Cardiac fibroblast (primary cell): ENCODE results near the gene CST6.

ENCODE experiments used
- DNase-seq, 2 donors: peaks; one replicate each; pipeline versions ENCODE4 v3.0.0 to v3.0.0-alpha.2; 2010; ENCODE audit warnings: low read depth in 2 of 2
- H3K4me3 ChIP-seq, 2 donors: replicated peaks in 1 of 2; 1 replicate in 1 of 2; 2 replicates in 1 of 2; pipeline ENCODE4 v1.5.1; 2011; ENCODE audit warnings: low read depth in 2 of 2, low read length in 2 of 2, mild to moderate bottlenecking in 2 of 2, moderate library complexity in 1 of 2
- TF ChIP-seq, protein P1 (sequence below): IDR thresholded peaks from one replicate; pipeline ENCODE4 v1.5.1; 2011; ENCODE audit warnings: low read depth, mild to moderate bottlenecking, low read length, inconsistent platforms

CST6 gene

GRCh38 chr11:65988791-65989592 lies 22.8 kb upstream of the CST6 start:
- TF ChIP-seq, protein P1, sequence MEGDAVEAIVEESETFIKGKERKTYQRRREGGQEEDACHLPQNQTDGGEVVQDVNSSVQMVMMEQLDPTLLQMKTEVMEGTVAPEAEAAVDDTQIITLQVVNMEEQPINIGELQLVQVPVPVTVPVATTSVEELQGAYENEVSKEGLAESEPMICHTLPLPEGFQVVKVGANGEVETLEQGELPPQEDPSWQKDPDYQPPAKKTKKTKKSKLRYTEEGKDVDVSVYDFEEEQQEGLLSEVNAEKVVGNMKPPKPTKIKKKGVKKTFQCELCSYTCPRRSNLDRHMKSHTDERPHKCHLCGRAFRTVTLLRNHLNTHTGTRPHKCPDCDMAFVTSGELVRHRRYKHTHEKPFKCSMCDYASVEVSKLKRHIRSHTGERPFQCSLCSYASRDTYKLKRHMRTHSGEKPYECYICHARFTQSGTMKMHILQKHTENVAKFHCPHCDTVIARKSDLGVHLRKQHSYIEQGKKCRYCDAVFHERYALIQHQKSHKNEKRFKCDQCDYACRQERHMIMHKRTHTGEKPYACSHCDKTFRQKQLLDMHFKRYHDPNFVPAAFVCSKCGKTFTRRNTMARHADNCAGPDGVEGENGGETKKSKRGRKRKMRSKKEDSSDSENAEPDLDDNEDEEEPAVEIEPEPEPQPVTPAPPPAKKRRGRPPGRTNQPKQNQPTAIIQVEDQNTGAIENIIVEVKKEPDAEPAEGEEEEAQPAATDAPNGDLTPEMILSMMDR, result peak; percentile 82
- peak; percentile 98 for DNase-seq
- H3K4me3 ChIP-seq, result no peak overlapping the region

- TF ChIP-seq, protein P1, result no peak
- H3K4me3 ChIP-seq, result no peak overlapping the region
- no peak for DNase-seq
Measured at GRCh38 chr11:65992056-65992455, 19.8 kb upstream of the CST6 start.

GRCh38 chr11:65997286-65997685 lies 14.5 kb upstream of the CST6 start:
- DNase-seq, result peak in 1 of 2 donors; percentile 15
- TF ChIP-seq, protein P1, result no peak

DNA sequence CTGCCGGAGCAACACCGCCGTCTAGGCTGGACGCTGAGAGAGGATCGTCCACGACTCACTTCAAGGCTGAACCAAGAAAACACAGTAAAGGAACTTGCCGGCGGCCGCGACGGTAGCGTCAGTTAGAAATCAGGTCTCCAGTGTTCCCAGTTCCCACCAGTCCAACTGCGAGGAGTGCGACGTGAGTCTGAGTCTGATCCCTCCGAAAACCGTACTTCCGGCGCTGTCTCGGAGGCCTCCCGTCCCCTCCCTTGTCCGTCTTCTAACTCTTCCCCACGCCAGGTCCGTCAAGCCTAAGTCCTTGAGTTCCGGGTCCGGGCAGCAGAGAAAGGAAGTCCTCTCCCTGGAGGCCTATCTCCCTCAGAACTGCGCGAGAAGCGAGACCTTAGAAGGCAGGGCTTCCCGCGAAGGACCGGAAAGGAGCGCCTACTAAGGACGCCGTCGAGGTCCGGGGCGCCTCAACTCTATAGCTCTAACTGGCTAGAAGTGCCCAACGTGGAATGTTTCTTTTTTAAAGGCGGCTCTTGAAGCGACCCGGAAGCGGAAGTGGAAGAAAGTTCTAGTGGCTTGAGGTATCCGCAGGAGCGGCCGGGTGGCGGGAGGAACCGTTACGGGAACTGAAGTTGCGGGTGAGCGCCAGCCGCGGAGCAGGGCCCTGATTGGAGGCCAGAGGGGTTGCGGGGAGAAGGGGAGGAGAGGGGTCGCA lies 9.7 kb upstream of the CST6 start, which contains the start of the genes BANF1 and EIF1AD:
TSS of gene BANF1 (plus strand) at position 562 of the 706 bp plus-strand sequence. CDS start 748 bp downstream, outside the sequence.
TSS of gene EIF1AD (minus strand) at position 216 of the 706 bp plus-strand sequence. CDS start 1,768 bp downstream, outside the sequence.
- peak within 1 kb of the TSS; percentile 67 to 91 for H3K4me3 ChIP-seq
- peak; percentile 99 to 100 for DNase-seq
- TF ChIP-seq, protein P1, result no peak

More at GRCh38 chr11:65997286-65997685, 14.5 kb upstream of the CST6 start:
- H3K4me3 ChIP-seq, result no peak overlapping the region

GRCh38 chr11:66002648-66003225 lies 9.1 kb upstream of the CST6 start:
- DNase-seq, result peak; percentile 45 to 46
- H3K4me3 ChIP-seq, result peak overlapping the region; percentile 67 to 91

DNA sequence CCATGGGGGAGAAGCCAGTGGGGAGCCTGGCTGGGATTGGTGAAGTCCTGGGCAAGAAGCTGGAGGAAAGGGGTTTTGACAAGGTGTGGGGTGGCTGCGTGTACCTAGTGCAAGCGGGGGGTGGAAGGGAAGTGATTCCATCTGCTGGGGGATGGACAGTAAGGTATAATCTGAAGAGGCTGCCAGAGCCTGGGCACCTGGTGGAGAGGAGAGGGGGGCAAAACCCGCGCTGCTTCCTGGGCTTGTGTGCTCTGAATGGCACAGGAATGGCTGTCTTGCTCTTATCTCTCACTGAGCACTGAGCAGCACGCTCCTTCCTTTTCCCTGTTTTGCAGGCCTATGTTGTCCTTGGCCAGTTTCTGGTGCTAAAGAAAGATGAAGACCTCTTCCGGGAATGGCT lies 8.5 kb upstream of the CST6 start:
- DNase-seq, result no peak
- TF ChIP-seq, protein P1, result no peak
- H3K4me3 ChIP-seq, result peak overlapping the region; percentile 67 to 91

More at GRCh38 chr11:66002648-66003225, 9.1 kb upstream of the CST6 start:
- TF ChIP-seq, protein P1, result peak; percentile 21
